ENCODE data around the gene COBL.

Gene COBL

DNA sequence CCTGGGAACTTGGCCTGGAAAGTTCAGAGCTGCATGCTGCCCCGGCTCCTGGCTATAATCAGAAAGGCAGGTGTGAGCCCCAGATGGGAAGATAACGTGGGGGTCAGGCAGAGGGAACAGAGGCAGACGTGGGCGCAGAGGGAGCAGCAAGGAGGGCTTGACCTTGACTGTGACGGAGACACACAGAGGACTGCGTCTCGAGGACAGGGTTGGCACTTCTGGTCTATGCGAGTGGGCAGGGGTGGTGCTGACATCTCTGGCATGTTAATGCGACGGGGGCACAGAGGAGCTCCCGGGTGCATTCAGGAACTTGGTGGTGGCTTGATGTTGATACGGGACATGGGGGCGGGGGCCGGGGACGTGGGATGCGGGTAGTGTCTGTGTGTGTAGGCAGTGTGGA, 301.8 kb downstream of the COBL start:
- Histone ChIP-seq H3K9me3 (no peaks in the 10 kb centered on the region), H3K36me3 (no peaks in the 10 kb centered on the region), H3K4me3 (no peak overlapping the region), H3K27me3 (no peaks in the 10 kb centered on the region), H3K27ac (no peak overlapping the region), H3K4me1 (no peaks in the 10 kb centered on the region)
- intact Hi-C loops (cut with DNase I; ENCODE audit: low total_unique reads) = no loop called here
- no peak for DNase-seq
- TF ChIP-seq, protein P1, sequence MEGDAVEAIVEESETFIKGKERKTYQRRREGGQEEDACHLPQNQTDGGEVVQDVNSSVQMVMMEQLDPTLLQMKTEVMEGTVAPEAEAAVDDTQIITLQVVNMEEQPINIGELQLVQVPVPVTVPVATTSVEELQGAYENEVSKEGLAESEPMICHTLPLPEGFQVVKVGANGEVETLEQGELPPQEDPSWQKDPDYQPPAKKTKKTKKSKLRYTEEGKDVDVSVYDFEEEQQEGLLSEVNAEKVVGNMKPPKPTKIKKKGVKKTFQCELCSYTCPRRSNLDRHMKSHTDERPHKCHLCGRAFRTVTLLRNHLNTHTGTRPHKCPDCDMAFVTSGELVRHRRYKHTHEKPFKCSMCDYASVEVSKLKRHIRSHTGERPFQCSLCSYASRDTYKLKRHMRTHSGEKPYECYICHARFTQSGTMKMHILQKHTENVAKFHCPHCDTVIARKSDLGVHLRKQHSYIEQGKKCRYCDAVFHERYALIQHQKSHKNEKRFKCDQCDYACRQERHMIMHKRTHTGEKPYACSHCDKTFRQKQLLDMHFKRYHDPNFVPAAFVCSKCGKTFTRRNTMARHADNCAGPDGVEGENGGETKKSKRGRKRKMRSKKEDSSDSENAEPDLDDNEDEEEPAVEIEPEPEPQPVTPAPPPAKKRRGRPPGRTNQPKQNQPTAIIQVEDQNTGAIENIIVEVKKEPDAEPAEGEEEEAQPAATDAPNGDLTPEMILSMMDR (IDR thresholded peaks at IDR 0.05) = no peak

DNA sequence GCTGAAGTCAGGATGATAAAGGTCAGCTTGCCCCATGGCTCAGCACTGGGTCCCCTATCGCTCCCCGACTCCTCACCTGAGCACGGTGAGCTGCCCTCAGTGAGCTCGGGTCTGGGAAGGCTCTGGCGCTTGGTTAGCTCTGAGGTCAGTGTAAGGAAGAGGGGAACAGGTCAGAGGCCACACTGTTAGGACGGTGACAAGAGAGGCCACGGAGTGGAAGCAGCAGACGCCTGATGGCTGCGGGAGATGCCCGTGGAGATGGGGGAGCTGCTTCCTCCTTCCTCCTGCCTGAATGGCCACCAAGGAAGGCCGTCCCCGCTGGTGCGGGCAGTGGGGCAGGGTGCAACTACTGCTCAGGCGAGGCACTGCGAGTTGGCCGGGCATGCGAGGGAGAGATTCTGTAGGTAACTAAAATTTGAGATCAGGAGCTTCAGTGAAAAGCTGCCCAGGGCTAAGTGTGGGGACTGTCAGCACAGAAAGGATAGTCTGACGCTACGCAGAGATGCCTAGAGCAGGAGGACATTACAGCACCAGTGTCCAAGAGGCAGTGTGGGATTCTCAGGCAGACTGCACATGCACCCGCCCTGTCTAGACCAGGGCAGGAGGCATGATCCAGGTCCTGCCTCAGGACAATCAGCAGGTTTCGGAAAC, 302.6 kb downstream of the COBL start:
- no peaks in the 10 kb centered on the region for H3K27me3 ChIP-seq
- TF ChIP-seq, protein P1 (IDR thresholded peaks at IDR 0.05) = no peak
- no peak overlapping the region for H3K27ac ChIP-seq
- H3K4me1 ChIP-seq = no peaks in the 10 kb centered on the region
- no peaks in the 10 kb centered on the region for H3K36me3 ChIP-seq
- no peaks in the 10 kb centered on the region for H3K9me3 ChIP-seq
- intact Hi-C loops (cut with DNase I; ENCODE audit: low total_unique reads) = no loop called here
- DNase-seq = no peak
- H3K4me3 ChIP-seq = no peak overlapping the region

GRCh38 chr7:51013218-51013786, 303.3 kb downstream of the COBL start:
- TF ChIP-seq, protein P1 (IDR thresholded peaks at IDR 0.05) = no peak
- no peak for DNase-seq
- Histone ChIP-seq H3K9me3 (no peaks in the 10 kb centered on the region), H3K36me3 (no peaks in the 10 kb centered on the region), H3K4me1 (no peaks in the 10 kb centered on the region), H3K27me3 (no peaks in the 10 kb centered on the region), H3K4me3 (no peak overlapping the region), H3K27ac (no peak overlapping the region)
- intact Hi-C loops (cut with DNase I; ENCODE audit: low total_unique reads) = no loop called here

DNA sequence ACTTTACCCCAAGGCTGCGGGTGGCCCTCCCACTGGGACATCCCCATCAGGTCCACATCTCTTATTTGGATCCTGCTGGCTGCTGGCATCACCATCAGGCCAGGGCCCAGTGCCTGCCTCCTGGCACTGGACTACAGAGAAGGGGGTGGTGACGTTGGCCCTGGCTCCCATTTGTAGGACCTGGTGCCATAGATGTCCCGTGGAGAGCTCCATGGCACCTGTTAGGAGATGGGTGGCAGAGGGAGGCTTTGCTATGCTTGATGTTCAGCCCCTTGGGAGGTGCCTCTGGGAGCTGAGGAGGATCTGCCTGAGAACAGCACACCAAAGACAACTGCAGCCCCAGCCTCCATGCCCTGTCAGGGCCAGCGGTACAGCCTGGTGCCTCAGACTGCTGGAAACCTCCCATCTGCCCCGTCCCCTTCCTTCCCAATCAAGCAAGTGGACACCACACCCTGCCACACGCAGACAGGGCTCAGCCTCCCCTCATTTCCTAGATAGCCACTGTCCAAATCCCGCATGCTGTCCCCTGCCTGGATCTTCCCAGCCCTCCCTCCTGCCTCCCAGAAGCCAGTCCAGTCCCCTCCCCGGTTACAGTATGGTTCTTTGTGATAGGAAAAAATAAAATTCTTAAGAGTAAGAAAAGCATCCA, 303.9 kb downstream of the COBL start:
- Histone ChIP-seq H3K27ac (no peak overlapping the region), H3K27me3 (no peaks in the 10 kb centered on the region), H3K4me1 (no peaks in the 10 kb centered on the region), H3K9me3 (no peaks in the 10 kb centered on the region), H3K36me3 (no peaks in the 10 kb centered on the region), H3K4me3 (no peak overlapping the region)
- DNase-seq = no peak
- intact Hi-C loops (cut with DNase I; ENCODE audit: low total_unique reads) = no loop called here
- TF ChIP-seq, protein P1 (IDR thresholded peaks at IDR 0.05) = no peak

DNA sequence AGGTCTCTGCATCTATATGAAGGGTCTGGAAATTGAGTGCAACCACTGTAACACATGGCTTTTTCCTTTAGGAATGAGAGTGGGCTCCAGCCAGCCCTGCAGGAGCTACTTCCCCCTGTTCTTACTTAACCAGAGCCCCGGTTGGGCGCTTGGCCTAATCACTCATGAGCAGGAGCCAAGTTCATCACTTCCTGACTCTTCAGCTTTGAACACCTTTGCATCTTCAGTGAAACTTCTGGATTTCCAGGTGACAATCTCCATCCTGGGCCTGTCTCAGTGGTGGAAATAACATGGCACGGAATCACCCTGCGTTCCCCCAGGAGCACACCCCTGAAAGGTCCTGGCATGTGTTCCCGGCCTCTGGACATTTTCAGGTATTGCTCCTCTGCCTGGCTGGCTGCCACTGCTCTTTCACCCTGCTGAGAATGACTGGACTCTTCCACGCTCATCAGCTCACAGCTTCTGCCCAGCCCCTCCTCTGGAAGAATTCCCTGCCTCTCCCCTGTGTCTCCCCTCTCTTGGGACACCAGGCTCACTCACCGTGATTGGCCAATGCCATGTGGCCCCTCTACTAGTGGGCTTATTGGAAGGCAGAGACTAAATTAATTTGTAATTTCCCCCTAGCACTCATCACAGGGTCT, 304.8 kb downstream of the COBL start:
- Histone ChIP-seq H3K4me3 (no peak overlapping the region), H3K36me3 (no peaks in the 10 kb centered on the region), H3K27me3 (no peaks in the 10 kb centered on the region), H3K9me3 (no peaks in the 10 kb centered on the region), H3K4me1 (no peaks in the 10 kb centered on the region), H3K27ac (no peak overlapping the region)
- no peak for DNase-seq
- TF ChIP-seq, protein P1 (IDR thresholded peaks at IDR 0.05) = no peak
- intact Hi-C loops (cut with DNase I; ENCODE audit: low total_unique reads) = no loop called here
